GM12874 (cell line): ENCODE measurements around the gene PPP2R1B.

Experiments
- TF ChIP-seq, protein P1 (sequence below): IDR thresholded peaks from 2 replicates; pipeline ENCODE4 v1.5.1; 2011; ENCODE audit warnings: low read depth, mild to moderate bottlenecking, control low read depth, low read length, moderate library complexity; ENCODE audit not compliant: insufficient read depth

PPP2R1B gene

DNA sequence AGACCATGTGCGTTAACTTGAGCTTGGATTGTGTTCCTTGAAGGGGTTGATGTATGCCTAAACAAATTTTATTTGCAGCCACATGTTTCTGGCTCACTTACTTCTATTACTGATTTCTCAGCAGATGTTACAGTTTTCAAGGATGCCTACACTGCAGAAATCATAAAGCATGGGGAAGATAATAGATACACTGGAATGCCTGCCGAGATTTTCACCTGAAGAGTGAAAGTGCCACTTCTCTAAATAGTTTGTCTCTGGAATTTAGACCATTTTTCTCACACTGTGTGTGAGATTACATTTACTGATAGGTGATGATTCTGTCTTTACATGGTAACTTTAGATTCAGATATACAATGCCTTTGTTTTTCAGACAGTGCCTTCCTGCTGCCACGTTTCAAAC is 82.4 kb downstream of the PPP2R1B start:
- TF ChIP-seq, protein P1, sequence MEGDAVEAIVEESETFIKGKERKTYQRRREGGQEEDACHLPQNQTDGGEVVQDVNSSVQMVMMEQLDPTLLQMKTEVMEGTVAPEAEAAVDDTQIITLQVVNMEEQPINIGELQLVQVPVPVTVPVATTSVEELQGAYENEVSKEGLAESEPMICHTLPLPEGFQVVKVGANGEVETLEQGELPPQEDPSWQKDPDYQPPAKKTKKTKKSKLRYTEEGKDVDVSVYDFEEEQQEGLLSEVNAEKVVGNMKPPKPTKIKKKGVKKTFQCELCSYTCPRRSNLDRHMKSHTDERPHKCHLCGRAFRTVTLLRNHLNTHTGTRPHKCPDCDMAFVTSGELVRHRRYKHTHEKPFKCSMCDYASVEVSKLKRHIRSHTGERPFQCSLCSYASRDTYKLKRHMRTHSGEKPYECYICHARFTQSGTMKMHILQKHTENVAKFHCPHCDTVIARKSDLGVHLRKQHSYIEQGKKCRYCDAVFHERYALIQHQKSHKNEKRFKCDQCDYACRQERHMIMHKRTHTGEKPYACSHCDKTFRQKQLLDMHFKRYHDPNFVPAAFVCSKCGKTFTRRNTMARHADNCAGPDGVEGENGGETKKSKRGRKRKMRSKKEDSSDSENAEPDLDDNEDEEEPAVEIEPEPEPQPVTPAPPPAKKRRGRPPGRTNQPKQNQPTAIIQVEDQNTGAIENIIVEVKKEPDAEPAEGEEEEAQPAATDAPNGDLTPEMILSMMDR = no peak

DNA sequence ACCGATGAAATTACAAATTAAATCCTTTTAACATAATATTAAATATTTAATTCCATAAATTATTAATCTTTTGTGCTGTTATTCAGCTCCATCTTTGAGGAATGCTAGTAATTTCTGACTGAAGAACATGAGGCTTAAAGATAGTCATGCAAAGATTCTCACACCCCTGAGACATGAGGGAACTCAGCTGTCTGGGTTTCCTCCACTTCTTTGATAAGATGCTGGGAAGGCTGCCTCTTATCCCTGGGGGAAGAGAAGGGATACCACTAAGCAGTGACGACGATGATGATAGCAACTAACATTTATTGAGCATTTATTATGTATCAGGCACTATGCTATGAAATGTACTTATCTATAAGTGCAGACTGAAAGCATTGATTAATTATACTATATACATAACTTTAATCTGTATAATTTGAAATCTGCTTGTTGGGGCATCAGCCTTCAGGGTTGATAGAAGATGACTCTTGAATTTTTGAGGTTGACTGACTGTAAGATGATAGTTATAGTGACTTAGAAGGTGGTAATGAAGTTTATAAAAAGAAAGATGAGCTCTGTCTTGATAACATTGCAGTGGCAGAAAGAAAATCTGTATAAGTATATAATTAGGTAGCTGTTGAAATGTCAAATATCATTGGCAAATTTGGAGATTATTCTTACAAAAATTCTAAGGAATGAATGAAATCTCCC is 85.6 kb downstream of the PPP2R1B start:
- TF ChIP-seq, protein P1 = no peak
